GM18499 (cell line): ENCODE results near the gene HSPA1A.
"Not testable (repeated sequence)": the region's sequence is repeated elsewhere in the genome, so short reads cannot be mapped to it uniquely, and the experiment has no call there.

Experiments used
- ATAC-seq: cut with Tn5 transposase; IDR thresholded peaks from one replicate; pipeline ENCODE4 v1.9.1; 2021; ENCODE audit warnings: moderate number of reproducible peaks; ENCODE audit not compliant: insufficient read depth, unreplicated experiment

HSPA1A gene

DNA sequence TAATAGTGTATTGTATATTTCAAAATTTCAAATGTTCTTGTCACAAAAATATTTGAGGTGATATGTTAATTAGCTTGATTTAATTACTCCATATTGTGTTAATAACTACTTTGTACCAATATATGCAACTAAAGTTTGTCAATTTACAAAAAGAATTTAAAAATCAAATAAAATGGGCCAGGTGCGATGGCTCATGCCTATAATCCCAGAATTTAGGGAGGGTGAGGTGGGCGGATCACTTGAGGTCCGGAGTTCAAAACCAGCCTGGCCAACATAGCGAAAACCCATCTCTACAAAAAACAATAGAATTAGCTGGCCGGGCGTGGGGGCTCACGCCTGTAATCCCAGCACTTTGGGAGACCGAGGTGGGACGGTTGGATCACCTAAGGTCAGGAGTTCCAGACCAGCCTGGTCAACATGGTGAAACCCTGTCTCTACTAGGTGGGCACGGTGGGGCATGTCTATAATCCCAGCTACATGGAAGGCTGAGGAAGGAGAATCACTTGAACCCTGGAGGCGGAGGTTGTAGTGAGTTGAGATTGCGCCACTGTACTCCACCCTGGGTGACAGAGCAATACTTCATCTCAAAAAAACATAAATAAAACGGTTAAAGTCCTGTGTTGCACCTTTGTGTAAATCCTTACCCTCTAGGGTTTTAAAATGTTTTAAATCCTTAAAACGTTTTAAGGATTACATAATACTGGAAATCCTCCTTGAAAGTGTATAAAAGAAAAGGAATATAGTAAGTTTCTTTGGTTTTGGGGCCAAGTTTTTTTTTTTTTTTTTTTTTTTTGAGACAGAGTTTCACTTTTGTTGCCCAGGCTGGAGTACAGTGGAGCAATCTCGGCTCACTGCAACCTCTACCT is 16.2 kb downstream of the HSPA1A start:
- no peak for ATAC-seq

DNA sequence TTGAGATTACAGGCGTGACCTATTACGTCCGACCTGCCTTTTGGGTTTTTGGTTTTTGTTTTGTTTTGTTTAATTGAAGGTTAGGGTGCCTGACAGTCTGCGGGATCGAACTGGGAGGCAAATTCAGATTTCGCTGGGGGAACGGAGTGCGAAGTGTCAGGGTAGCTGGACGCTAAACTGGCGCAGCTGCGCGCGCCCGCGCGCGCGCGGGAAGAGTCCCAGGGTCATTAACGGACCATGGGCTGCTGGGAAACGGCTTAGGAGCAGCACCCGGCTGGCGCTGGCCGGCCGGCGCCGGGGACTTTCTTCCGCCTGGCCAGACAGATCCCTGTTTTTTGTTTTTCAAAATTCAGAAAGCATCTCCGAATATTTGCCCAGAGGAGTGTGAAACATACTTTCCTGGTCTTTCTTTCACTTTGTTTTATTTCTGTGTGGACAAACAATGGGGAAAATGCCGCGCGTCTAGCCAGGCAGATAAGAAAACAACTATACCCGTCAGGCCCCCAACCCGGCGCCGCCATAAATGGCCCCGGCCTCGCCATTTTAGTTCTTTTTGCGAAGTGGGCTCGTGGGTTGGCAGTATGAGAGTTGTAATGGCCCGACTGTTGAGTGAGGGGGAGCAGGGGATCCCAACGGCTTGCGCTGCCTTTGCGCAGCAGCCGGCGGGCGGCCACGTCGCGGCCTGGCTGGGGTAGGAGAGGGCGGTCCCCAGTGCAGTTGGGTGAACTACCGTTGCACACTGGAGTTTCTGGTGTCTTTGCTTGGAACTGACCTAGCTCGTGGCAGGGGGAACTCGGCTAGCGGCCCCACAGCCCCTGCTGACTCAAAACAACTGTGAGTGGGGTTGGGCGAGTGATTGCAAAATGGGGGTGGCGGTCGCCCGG is 19.3 kb downstream of the HSPA1A start:
- ATAC-seq = no peak

DNA sequence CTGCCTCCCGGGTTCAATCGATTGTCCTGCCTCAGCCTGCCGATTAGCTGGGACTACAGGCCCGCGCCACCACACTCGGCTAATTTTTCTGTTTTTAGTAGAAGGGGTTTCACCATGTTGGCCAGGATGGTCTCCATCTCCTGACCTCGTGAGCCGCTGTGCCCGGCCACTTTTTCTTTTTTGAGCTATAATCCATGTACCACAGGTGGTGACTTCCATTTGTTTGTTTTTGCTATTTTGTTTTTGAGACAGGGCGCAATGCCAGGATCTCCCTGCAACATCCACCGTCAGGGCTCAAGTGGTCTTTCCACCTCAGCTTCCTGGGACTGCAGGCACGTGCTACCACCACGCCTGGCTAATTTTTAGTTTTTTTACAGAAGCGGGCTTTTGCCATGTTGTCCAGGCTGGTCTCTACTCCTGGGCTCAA is 20.7 kb downstream of the HSPA1A start:
- no peak for ATAC-seq

DNA sequence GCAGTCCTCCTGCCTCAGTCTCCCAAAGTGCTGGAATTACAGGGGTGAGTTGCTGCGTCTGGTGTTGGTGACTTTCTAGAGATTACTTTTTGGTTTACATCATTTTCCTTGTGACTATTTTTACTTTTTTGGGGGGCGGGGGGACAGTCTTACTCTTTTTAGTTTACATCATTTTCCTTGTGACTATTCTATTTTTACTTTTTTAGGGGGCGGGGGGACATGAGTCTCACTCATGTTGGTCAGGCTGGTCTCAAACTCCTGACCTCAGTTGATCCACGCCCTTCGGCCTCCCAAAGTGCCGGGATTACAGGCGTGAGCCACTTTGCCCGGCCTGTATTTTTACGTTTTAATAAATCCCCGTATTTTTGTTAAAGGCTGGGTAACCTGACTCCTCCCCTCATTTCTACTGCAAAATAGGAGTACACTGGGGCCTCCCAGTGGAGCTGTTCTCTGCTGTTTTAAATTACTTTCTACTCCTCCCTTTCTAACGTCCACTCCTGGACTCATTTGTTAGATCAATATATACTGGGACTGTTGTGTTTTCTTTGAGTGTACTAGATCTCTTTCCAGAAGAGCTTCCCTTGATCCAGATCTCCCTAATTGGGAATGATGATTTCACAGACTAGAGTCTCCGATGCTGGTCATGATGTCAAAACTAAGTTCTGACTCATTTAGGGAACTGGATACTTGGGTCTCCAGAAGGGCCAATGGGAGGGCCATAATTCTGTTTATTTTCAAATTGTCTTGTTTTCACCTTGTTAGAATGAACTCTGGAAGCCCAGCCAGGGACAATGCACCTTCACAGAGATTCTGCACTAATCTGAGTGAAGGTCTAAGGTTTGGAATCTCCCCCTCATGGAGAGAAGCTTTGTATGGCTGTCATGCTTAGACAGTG is 21.4 kb downstream of the HSPA1A start:
- no peak for ATAC-seq

DNA sequence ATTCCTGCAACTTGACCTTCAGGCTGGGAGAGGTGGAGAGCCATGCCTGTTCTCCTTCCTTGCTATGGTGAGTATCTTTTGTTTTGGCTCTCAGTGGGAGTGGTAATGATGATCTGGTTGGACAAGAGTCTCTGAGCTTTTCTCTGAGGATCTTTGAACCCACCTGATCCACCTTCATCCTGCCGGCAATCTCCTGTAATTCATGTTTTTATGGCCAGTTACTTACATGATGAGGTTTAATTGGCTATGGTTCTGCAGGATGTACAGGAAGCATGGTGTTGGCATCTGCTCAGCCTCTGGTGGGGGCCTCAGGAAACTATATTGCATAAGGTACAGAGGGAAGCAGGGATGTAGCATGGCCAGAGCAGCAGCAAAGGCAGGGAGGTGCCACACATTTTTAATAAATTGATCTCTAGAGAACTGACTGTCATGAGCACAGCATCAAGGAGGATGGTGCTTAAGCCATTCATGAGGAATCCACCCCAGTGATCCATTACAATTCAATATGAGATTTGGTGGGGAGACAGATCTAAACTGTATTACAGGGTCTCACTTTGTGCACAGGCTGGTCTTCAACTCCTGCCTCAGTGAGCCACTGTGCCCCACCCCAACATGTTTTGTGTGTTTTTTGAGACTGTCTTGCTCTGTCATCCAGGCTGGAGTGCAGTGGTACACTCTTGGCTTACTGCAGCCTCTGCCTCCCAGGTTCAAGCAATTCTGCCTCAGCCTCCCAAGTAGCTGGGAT is 22.2 kb downstream of the HSPA1A start:
- ATAC-seq = no peak

DNA sequence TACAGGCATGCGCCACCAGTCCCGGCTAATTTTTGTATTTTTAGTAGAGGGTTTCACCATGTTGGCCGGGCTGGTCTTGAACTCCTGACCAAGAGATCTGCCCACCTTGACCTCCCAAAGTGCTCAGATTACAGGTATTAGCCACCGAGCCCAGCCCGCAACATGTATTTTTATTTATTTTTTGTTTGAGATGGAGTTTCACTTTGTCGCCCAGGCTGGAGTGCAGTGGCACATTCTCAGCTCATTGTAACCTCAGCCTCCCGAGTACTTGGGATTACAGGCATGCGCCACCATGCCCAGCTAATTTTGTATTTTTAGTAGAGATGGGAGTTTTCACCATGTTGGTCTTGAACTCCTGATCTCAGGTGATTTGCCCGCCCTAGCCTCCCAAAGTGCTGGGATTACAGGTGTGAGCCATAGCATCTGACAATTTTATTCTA is 22.8 kb downstream of the HSPA1A start:
- ATAC-seq = not testable (repeated sequence)

DNA sequence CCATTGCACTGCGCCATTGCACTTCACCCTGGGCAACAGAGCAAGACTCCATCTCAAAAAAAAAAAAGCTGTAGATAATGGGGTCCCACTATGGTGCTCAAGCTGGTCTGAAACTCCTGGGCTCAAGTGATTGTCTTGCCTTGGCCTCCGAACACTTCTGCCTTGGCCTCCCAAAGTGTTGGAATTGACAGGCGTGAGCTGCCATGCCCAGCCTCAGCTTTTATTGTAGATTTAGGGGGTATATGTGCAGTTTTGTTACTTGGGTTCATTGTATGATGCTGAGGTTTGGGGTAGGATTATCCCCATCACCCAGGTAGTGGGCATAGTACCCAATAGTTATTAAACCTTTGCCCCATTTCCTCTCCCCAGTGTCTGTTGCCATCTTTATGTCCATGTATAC is 23.6 kb downstream of the HSPA1A start:
- ATAC-seq = no peak

DNA sequence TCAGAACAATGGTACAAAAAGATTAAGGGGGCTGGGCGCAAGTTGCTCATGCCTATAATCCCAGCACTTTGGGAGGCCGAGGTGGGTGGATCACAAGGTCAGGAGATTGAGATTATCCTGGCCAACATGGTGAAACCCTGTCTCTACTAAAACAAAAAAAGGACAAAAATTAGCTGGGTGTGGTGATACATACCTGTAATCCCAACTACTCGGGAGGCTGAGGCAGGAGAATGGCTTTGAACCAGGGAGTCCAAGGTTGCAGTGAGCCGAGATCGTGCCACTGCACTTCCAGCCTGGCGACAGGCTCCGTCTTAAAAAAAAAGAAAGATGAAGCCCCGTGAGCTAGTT is 24.4 kb downstream of the HSPA1A start:
- ATAC-seq = not testable (repeated sequence)

DNA sequence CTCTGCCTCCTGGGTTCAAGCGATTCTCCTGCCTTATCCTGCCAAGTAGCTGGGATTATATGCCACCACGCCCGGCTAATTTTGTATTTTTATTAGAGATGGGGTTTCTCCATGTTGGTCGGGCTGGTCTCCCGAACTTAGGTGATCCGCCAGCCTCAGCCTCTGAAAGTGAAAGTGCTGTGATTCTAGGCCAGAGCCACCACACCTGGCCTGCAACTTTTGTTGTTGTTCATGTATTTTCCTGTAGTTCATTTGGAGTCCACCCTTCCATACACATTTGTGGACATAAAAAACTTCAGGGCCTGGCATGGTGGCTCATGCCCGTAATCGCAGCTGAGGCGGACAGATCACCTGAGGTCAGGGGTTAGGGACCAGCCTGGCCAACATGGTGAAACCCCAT is 26.7 kb downstream of the HSPA1A start:
- no peak for ATAC-seq

DNA sequence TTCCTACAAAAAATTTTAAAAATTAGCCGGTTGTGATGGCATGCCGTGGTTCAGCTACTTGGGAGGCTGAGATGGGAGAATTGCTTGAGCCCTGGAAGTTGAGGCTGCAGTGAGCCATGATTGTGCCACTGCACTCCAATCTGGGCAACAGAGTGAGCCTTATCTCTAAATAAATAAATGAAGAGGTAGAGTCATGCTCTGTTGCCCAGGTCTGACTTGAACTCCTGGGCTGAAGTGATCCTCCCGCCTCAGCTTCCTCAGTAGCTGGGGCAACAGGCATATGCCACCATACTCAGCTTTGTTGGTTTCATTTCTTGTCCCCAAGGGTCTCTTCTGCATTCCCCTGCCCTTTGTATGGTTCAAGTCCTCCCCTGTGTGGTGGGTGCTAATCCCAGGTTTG is 29.2 kb downstream of the HSPA1A start:
- ATAC-seq = no peak

DNA sequence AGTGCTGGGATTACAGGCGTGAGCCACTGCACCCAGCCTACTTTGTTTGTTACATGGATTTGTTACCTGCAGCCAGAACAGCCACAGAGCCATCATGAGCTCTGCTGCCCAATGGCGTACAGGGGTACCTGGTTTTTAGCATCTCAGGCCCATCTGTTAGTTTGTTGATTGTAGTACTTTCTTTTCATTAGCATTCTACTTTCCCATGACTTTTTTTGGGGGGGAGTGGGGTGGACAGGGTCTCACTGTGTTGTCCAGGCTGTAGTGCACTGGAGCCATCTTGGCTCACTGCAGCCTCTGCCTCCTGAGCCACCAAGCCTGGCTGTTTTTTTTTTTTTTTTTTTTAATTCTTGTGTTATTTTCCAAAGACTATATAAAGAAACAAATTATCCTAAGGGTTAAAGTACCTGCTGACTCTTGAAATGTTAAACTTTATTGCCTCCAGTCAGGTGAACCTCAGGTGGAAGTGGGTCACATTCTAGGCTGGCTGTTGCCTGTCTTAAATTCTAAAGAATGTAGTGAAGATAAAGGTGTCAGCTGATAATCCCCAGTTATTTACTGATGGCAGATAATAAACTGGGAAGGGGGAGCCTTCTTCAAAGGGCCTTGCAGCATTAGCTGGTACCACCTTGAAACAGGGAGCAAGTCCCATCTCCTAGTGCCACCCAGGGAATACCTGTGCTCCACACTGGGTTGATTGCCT is 32.1 kb downstream of the HSPA1A start:
- no peak for ATAC-seq

DNA sequence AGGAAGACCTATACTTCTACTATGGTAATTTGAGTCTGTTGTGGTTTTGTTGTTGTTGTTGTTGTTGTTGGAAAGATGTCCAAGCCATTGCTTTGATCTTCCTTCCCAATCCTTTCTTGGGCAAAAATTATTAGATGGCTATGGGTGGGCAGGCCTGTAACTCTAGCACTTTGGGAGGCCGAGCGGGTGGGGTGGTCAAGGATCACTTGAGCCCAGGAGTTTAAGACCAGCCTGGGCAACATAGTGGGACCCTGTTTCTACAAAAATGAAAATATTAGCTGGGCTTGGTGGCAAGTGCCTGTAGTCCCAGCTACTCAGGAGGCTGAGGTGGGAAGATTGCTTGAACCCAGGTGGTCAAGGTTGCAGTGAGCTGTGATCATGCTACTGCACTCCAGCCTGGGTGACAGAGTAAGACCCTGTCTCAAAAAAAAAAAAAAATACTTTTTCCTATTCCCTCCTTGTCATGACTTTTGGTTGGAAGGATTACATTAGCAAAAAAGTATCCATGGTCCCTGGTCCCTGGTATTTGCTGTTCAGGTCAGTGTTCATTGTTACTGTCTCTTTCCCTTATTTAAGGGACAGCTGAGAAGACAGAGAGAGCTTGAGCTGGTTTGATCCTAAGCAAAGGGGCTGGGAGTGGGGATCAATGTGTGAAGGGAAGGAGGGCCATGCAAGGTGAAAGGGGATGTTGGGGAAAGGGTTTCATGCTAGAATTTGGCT is 35.6 kb downstream of the HSPA1A start:
- ATAC-seq = no peak

DNA sequence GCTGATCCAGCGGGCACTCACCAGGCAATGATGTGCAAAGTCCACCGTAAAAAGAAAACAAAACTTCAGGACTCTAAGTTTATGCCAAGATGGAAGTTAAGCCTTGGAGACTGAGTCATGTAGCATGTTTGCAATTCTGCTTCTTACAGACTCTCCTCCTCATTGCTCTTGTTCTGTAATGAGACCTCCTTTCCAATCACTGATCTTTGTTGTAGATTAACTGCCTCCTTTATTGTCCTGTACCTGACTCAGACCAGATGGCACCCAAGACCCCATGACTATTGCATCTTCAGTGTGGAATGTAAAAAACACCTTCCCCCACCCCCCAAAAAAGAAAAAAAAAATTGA is 36.1 kb downstream of the HSPA1A start:
- no peak for ATAC-seq

DNA sequence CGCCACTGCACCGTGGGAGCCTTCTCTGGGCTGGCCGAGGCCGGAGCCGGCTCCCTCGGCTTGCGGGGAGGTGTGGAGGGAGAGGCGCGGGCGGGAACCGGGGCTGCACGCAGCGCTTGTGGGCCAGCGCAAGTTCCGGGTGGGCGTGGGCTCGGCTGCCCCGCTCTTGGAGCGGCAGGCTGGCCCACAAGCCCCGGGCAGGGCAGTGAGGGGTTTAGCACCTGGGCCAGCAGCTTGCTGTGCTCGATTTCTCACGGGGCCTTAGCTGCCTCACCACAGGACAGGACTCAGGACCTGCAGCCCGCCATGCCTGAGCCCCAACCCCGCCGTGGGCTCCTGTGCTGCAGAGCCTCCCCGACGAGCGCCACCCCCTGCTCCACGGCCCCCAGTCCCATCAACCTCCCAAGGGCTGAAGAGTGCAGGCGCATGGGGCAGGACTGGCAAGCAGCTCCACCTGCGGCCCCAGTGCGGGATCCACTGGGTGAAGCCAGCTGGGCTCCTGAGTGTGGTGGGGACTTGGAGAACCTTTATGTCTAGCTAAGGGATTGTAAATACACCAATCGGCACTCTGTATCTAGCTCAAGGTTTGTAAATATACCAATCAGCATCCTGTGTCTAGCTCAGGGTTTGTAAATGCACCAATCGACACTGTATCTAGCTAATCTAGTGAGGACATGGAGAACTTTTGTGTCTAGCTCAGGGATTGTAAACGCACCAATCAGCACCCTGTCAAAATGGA is 36.8 kb downstream of the HSPA1A start:
- ATAC-seq = not testable (repeated sequence)

DNA sequence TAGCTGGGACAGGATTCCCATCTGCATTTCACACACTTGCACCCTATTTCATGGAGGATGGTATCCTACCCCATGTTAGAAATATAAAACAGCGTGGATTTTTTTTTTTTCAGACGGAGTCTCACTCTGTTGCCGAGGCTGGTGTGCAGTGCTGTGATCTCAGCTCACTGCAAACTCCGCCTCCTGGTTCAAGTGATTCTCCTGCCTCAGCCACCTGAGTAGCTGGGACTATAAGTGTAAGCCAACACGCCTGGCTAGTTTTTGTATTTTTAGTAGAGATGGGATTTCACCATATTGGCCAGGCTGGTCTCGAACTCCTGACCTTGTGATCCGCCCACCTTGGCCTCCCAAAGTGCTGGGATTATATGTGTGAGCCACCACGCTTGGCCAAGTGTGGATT is 42.4 kb downstream of the HSPA1A start:
- ATAC-seq = not testable (repeated sequence)

DNA sequence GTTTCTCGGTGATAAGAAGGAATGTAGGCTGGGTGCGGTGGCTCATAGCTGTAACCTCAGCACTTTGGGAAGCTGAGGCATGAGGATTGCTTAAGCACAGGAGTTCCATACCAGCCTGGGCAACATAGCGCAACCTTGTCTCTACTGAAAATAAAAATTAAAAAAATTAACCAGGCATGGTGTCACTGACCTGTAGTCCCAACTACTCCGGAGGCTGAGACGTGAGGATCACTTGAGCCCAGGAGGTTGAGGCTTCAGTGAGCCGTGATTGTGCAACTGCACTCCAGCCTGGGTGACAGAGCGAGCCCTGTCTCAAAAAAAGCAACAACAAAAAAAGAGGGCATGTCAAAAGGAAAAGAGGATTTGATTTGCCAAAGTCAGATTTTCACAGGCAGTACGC is 43.4 kb downstream of the HSPA1A start:
- no peak for ATAC-seq

DNA sequence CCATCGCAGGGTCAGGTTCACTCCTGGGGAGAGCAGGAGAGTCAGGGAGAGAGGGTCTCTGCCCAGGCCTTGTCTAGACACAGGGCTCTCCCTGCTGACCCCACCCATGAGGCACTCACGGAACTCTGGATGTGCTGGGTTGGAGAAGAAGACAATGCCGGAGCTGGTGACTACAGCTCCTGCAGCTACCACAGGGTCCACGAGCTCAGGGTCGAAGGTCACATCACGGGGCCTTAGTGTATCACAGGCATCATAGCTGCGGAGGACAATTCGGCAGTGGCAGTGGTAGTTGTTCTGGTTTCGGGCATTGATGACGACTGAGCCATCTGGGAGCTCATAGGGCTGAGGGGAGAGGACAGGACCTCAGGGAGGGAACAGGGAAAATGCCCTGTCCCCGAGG is 44.6 kb downstream of the HSPA1A start:
- no peak for ATAC-seq

DNA sequence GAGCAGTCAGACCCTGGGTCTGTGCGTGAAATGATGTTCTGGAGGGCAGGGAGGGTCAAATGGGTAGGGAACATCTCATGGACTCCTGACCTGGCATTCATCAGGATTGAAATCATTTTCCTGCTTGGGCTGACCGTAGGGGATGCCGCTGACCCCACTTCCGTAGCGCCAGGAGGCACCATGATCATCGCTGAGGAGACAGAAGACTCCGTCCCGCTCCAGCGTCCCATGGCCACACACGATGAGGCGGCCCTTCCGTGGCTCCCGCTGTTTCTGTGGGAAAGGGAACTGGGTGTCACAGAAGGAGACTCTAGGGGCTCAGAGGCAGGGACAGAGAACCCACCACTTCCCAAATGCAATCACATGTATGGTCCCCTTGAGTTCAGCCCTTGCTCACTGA is 45.0 kb downstream of the HSPA1A start:
- no peak for ATAC-seq
